IMR-90 (cell line): ENCODE results near the gene ART3. TPM values are rescaled to one million over a fixed set of nuclear protein-coding genes. Genes with fewer than 3 reads are reported as not detected.
A peak's percentile ranks its signal among the peaks of the same experiment; 100 is the strongest.

Source experiments
- ATAC-seq: fragments of 200-7000 bp; cut with Tn5 transposase; 2 replicates; pipeline ENCODE4 v1.9.1; 2020; ENCODE audit warnings: low read depth, mild to moderate bottlenecking, moderate library complexity
- BruUV-seq: library from RNA; stranded (reverse); fragments of 400-500 nt; replicated peaks from 2 replicates; lab custom pipeline; 2021; lab: Mats Ljungman, UMichigan
- CTCF ChIA-PET: fragments of 300-600 bp; formaldehyde crosslinking; extraction: SDS; loops from one replicate; lab custom pipeline; 2021; ENCODE audit warnings: antibody characterized with exemption; lab: Yijun Ruan, JAX
- POLR2A ChIA-PET: fragments of 300-600 bp; sonication (Branson Sonifier 250); formaldehyde crosslinking; loops from one replicate; lab custom pipeline; 2022; ENCODE audit warnings: antibody characterized with exemption; ENCODE audit not compliant: unreplicated experiment; lab: Charles Lee
- DNase-seq: peaks from one replicate; pipeline ENCODE4 v3.0.0; 2013
- H2AFZ ChIP-seq: replicated peaks from 2 replicates; pipeline ENCODE3; 2013; ENCODE audit warnings: low read length, mild to moderate bottlenecking; ENCODE audit not compliant: poor library complexity
- H2AK5ac ChIP-seq: 2 replicates; pipeline ENCODE4 v1.6.1; 2013; ENCODE audit warnings: low read depth, low read length, inconsistent platforms
- H2AK9ac ChIP-seq: replicated peaks from 2 replicates; pipeline ENCODE3; 2013; ENCODE audit warnings: mild to moderate bottlenecking, low read depth, low read length, moderate library complexity; ENCODE audit not compliant: poor library complexity
- H2BK120ac ChIP-seq: 2 replicates; pipeline ENCODE4 v1.6.1; 2013; ENCODE audit warnings: low read depth, low read length, inconsistent platforms
- H2BK15ac ChIP-seq: 3 replicates; pipeline ENCODE4 v1.6.1; 2013; ENCODE audit warnings: low read depth, low read length, inconsistent platforms
- H2BK20ac ChIP-seq: 2 replicates; pipeline ENCODE4 v1.6.1; 2013; ENCODE audit warnings: low read depth, mild to moderate bottlenecking, inconsistent platforms, low read length, moderate library complexity
- H2BK5ac ChIP-seq: 2 replicates; pipeline ENCODE4 v1.6.1; 2013; ENCODE audit warnings: mild to moderate bottlenecking, low read depth, low read length, inconsistent platforms; ENCODE audit not compliant: poor library complexity, severe bottlenecking
- H3K14ac ChIP-seq: replicated peaks from 2 replicates; pipeline ENCODE4 v1.6.1; 2013; ENCODE audit warnings: low read depth, low read length, inconsistent platforms
- H3K18ac ChIP-seq: 2 replicates; pipeline ENCODE4 v1.6.1; 2013; ENCODE audit warnings: low read depth, low read length, control low read depth
- H3K23ac ChIP-seq: 2 replicates; pipeline ENCODE4 v1.6.1; 2013; ENCODE audit warnings: low read depth, low read length, inconsistent platforms
- H3K27ac ChIP-seq: 2 replicates; pipeline ENCODE4 v1.5.1; 2013; ENCODE audit warnings: mild to moderate bottlenecking, control low read depth, low read length; ENCODE audit not compliant: insufficient read depth
- H3K27me3 ChIP-seq: 2 replicates; pipeline ENCODE4 v1.6.1; 2013; ENCODE audit warnings: low read length; ENCODE audit not compliant: control insufficient read depth, insufficient read depth
- H3K36me3 ChIP-seq: 2 replicates; pipeline ENCODE4 v1.6.1; 2013; ENCODE audit warnings: low read length, mixed read lengths; ENCODE audit not compliant: control insufficient read depth, insufficient read depth
- H3K4ac ChIP-seq: 2 replicates; pipeline ENCODE4 v1.6.1; 2013; ENCODE audit warnings: low read depth, low read length, inconsistent platforms
- H3K4me1 ChIP-seq: 2 replicates; pipeline ENCODE4 v1.6.1; 2013; ENCODE audit warnings: low read length, mixed read lengths; ENCODE audit not compliant: control insufficient read depth, insufficient read depth
- H3K4me2 ChIP-seq: 2 replicates; pipeline ENCODE4 v1.6.1; 2013; ENCODE audit warnings: low read depth, mild to moderate bottlenecking, control low read depth, low read length, moderate library complexity
- H3K4me3 ChIP-seq: 2 replicates; pipeline ENCODE4 v1.5.1; 2013; ENCODE audit warnings: low read depth, mild to moderate bottlenecking, control low read depth, low read length, moderate library complexity; ENCODE audit not compliant: insufficient read depth
- H3K56ac ChIP-seq: 2 replicates; pipeline ENCODE4 v1.6.1; 2013; ENCODE audit warnings: low read length, inconsistent platforms; ENCODE audit not compliant: insufficient read depth; ENCODE audit errors: extremely low read depth
- H3K79me1 ChIP-seq, 2 experiments: 2 replicates each; pipeline ENCODE4 v1.6.1; 2013; ENCODE audit warnings: low read length in 2 of 2, inconsistent platforms in 1 of 2, low read depth in 1 of 2
- H3K9ac ChIP-seq: 2 replicates; pipeline ENCODE4 v1.6.1; 2013; ENCODE audit warnings: low read depth, low read length, control low read depth
- H3K9me1 ChIP-seq: 2 replicates; pipeline ENCODE4 v1.6.1; 2013; ENCODE audit warnings: low read length, inconsistent platforms; ENCODE audit not compliant: insufficient read depth
- H3K9me3 ChIP-seq: 2 replicates; pipeline ENCODE4 v1.6.1; 2013; ENCODE audit warnings: low read length; ENCODE audit not compliant: control insufficient read depth, insufficient read depth
- H4K20me1 ChIP-seq: 2 replicates; pipeline ENCODE4 v1.6.1; 2013; ENCODE audit warnings: low read length, inconsistent platforms; ENCODE audit not compliant: insufficient read depth
- H4K5ac ChIP-seq: 2 replicates; pipeline ENCODE4 v1.6.1; 2013; ENCODE audit warnings: mild to moderate bottlenecking, low read depth, low read length, control low read depth
- H4K8ac ChIP-seq, 2 experiments: 2 replicates each; pipeline ENCODE4 v1.6.1; 2013; ENCODE audit warnings: low read depth in 2 of 2, low read length in 2 of 2, control low read depth in 1 of 2, inconsistent platforms in 1 of 2
- H4K91ac ChIP-seq: 2 replicates; pipeline ENCODE4 v1.6.1; 2013; ENCODE audit warnings: low read depth, low read length, inconsistent platforms; ENCODE audit not compliant: insufficient read depth
- MAFK ChIP-seq: IDR thresholded peaks from 2 replicates; pipeline ENCODE4 v1.6.1; 2012; ENCODE audit warnings: low read depth, low read length, improper control_type of control experiment
- MAZ ChIP-seq: IDR thresholded peaks from 2 replicates; pipeline ENCODE4 v1.6.1; 2012; ENCODE audit warnings: low read depth, mild to moderate bottlenecking, low read length, improper control_type of control experiment, moderate library complexity, borderline replicate concordance
- MXI1 ChIP-seq: IDR thresholded peaks from 2 replicates; pipeline ENCODE4 v1.6.1; 2012; ENCODE audit warnings: low read depth, mild to moderate bottlenecking, low read length, moderate library complexity, borderline replicate concordance
- RCOR1 ChIP-seq: IDR thresholded peaks from 2 replicates; pipeline ENCODE4 v1.6.1; 2012; ENCODE audit warnings: mild to moderate bottlenecking, low read length, improper control_type of control experiment; ENCODE audit not compliant: insufficient replicate concordance
- RFX5 ChIP-seq: IDR thresholded peaks from 2 replicates; pipeline ENCODE4 v1.8.0; 2012; ENCODE audit warnings: low read depth, mild to moderate bottlenecking, low read length, moderate library complexity
- WGBS, 2 experiments: methylation state at CpG; one replicate each; pipeline versions ENCODE4 v1.1.5 to v1.1.7; 2013; ENCODE audit warnings: missing lambda C conversion rate in 2 of 2; ENCODE audit not compliant: insufficient read length in 1 of 2; ENCODE audit errors: extremely low coverage in 2 of 2; 5-methylcytosine and 5-hydroxymethylcytosine counted together
- dilution Hi-C: fragments of 300-500 bp; cut with HindIII; formaldehyde crosslinking; loops from one replicate; pipeline ENCODE4 v1.14.3; 2018; ENCODE audit warnings: low sequenced_read_pairs; ENCODE audit not compliant: unreplicated experiment
- in situ Hi-C: fragments of 300-500 bp; cut with MboI; formaldehyde crosslinking; loops from 3 replicates; pipeline ENCODE4 v1.14.3; 2019; ENCODE audit warnings: low sequenced_read_pairs, inconsistent platforms, mixed read lengths
- intact Hi-C: fragments of 100-400 bp; cut with micrococcal nuclease; formaldehyde crosslinking; loops from 2 replicates; pipeline ENCODE4 v1.10.0; 2022
- polyA plus RNA-seq, 3 experiments: library from polyadenylated mRNA; depleted of rRNA; stranded (reverse); fragments of >200 nt; gene quantifications; 2 replicates each; pipeline ENCODE4 v1.2.3, GENCODE V29; 2012; ENCODE audit warnings: low replicate concordance in 1 of 3
- total RNA-seq: library from RNA; depleted of rRNA; stranded (reverse); fragments of >200 nt; gene quantifications from 2 replicates; pipeline ENCODE4 v1.2.3, GENCODE V29; 2012

The ART3 gene
- total and polyA plus RNA-seq, 2 of the 4 experiments (the other 2 are of a cell fraction), result 0.15 TPM; not detected in 1

- H3K4me1 ChIP-seq, result no peaks in the 10 kb centered on the region; the same call in 1 of the 2 replicates
- peak overlapping the region; percentile 51 for H4K91ac ChIP-seq
- H2AK9ac ChIP-seq, result peak overlapping the region; percentile 98
- H3K9me3 ChIP-seq, result no peaks in the 10 kb centered on the region
- peak overlapping the region; percentile 41 for H2BK5ac ChIP-seq
- peak overlapping the region; percentile 84 for H3K23ac ChIP-seq
- H2BK15ac ChIP-seq, result no peak overlapping the region
- H2AK5ac ChIP-seq, result no peak overlapping the region; the same call in 1 of the 2 replicates
- 0% methylated on average over 1 of the region's 31 CpGs; no CpG with 5 or more reads in 1 of the 2 experiments for WGBS, 2 experiments
- TF ChIP-seq RCOR1, result no peak
- no peak for TF ChIP-seq MAFK
- TF ChIP-seq MXI1, result no peak
- TF ChIP-seq MAZ, result peak; percentile 36; the same call in 1 of the 2 replicates
- TF ChIP-seq RFX5, result no peak
- H2AFZ ChIP-seq, result peak overlapping the region; percentile 99
- H3K4ac ChIP-seq, result peak overlapping the region; percentile 13; the same call in 1 of the 2 replicates
- H3K79me1 ChIP-seq, result peaks cover 14 to 29% of the 10 kb centered on the region in 2 experiments
- CTCF ChIA-PET, result no interaction called here
- H2BK20ac ChIP-seq, result no peak overlapping the region
- H3K9me1 ChIP-seq, result no peaks in the 10 kb centered on the region
- in situ Hi-C loops, result no loop called here
- H3K18ac ChIP-seq, result no peak overlapping the region
- H3K14ac ChIP-seq, result peak overlapping the region; percentile 72; the same call in 1 of the 2 replicates
- dilution Hi-C loops, result no loop called here
- peak overlapping the region; percentile 64 for H3K4me3 ChIP-seq
- 0 out of 2 replicates have a peak, but pooled peaks cover 3% of the 10 kb centered on the region for H4K20me1 ChIP-seq
- peak; percentile 85 for ATAC-seq
- BruUV-seq, result TSS peak; percentile 40
- peak overlapping the region; percentile 64 for H3K27ac ChIP-seq
- H3K4me2 ChIP-seq, result peak overlapping the region; percentile 90
- H2BK120ac ChIP-seq, result no peak overlapping the region
- peak overlapping the region; percentile 60 for H3K9ac ChIP-seq
- POLR2A ChIA-PET, result no interaction called here
- intact Hi-C loops, result loop anchor here (1.0 kb wide), 1 partner anchor 157 kb away; the partner anchor contains the start of gene SDAD1
- H3K36me3 ChIP-seq, result peaks cover under 1% of the 10 kb centered on the region; the same call in 1 of the 2 replicates
- H4K5ac ChIP-seq, result no peak overlapping the region
- peak overlapping the region; percentile 14 to 77; a peak in 2 of 4 replicates for H4K8ac ChIP-seq
- no peaks in the 10 kb centered on the region for H3K27me3 ChIP-seq
- DNase-seq, result peak; percentile 75
- H3K56ac ChIP-seq, result peak overlapping the region; percentile 52
Measured at GRCh38 chr4:76147454-76148141, 73.1 kb downstream of the ART3 start.
